Hepatic stellate cell (primary cell): ENCODE measurements around the gene TEK.
A peak's percentile ranks its signal among the peaks of the same experiment; 100 is the strongest.

Experiments
- DNase-seq: peaks from one replicate; pipeline ENCODE4 v3.0.0; 2011; ENCODE audit warnings: low spot score

TEK gene

GRCh38 chr9:27124151-27124550 lies 15.1 kb downstream of the TEK start:
- DNase-seq, result no peak

GRCh38 chr9:27125030-27125429 lies 16.0 kb downstream of the TEK start:
- peak; percentile 78 for DNase-seq

- no peak for DNase-seq
Measured at GRCh38 chr9:27125936-27126335, 16.9 kb downstream of the TEK start.

- no peak for DNase-seq
Measured at GRCh38 chr9:27126670-27127069, 17.6 kb downstream of the TEK start.

GRCh38 chr9:27129221-27129620 lies 20.2 kb downstream of the TEK start:
- no peak for DNase-seq

GRCh38 chr9:27131731-27132130 lies 22.7 kb downstream of the TEK start:
- DNase-seq, result no peak

- no peak for DNase-seq
Measured at GRCh38 chr9:27133817-27134216, 24.8 kb downstream of the TEK start.

GRCh38 chr9:27142299-27142930 lies 33.4 kb downstream of the TEK start:
- no peak for DNase-seq

GRCh38 chr9:27145143-27145542 lies 36.1 kb downstream of the TEK start:
- no peak for DNase-seq

GRCh38 chr9:27149651-27150050 lies 40.6 kb downstream of the TEK start:
- no peak for DNase-seq

GRCh38 chr9:27150746-27151406 lies 41.9 kb downstream of the TEK start:
- DNase-seq, result no peak

GRCh38 chr9:27151693-27152404 lies 42.8 kb downstream of the TEK start:
- DNase-seq, result peak; percentile 27

- DNase-seq, result no peak
Measured at GRCh38 chr9:27152405-27152718, 43.3 kb downstream of the TEK start.

- peak; percentile 86 for DNase-seq
Measured at GRCh38 chr9:27154908-27155307, 45.9 kb downstream of the TEK start.

GRCh38 chr9:27157097-27157496 lies 48.1 kb downstream of the TEK start:
- no peak for DNase-seq

GRCh38 chr9:27157736-27158135 lies 48.7 kb downstream of the TEK start:
- DNase-seq, result no peak

- no peak for DNase-seq
Measured at GRCh38 chr9:27160636-27161035, 51.6 kb downstream of the TEK start.

GRCh38 chr9:27162045-27162444 lies 53.0 kb downstream of the TEK start:
- DNase-seq, result peak; percentile 24

GRCh38 chr9:27165068-27165467 lies 56.0 kb downstream of the TEK start:
- DNase-seq, result no peak

- no peak for DNase-seq
Measured at GRCh38 chr9:27165670-27166069, 56.6 kb downstream of the TEK start.

GRCh38 chr9:27168496-27168895 lies 59.5 kb downstream of the TEK start:
- no peak for DNase-seq

- DNase-seq, result no peak
Measured at GRCh38 chr9:27168951-27169350, 59.9 kb downstream of the TEK start.

GRCh38 chr9:27176971-27177370 lies 67.9 kb downstream of the TEK start:
- DNase-seq, result no peak
